Esophagus muscularis mucosa (tissue), 3 donors: ENCODE measurements around the gene GRID2.
"Not testable (repeated sequence)": the region's sequence is repeated elsewhere in the genome, so short reads cannot be mapped to it uniquely, and the experiment has no call there.

Experiments used
- POLR2A ChIP-seq: fragments of 450-650 bp; IDR thresholded peaks from one replicate; pipeline ENCODE4 v1.6.1; 2017; ENCODE audit warnings: antibody characterized with exemption, moderate library complexity, mild to moderate bottlenecking, low read depth
- TF ChIP-seq, protein P1 (sequence below), 3 experiments: fragments of 200-600 bp in 2 of 3; fragments of 450-650 bp in 1 of 3; sonication (generic) in 2 of 3; IDR thresholded peaks; one replicate each; pipeline ENCODE4 v1.5.1; 2017 to 2019; ENCODE audit warnings: antibody characterized with exemption in 3 of 3, mild to moderate bottlenecking in 2 of 3, moderate library complexity in 1 of 3

DNA sequence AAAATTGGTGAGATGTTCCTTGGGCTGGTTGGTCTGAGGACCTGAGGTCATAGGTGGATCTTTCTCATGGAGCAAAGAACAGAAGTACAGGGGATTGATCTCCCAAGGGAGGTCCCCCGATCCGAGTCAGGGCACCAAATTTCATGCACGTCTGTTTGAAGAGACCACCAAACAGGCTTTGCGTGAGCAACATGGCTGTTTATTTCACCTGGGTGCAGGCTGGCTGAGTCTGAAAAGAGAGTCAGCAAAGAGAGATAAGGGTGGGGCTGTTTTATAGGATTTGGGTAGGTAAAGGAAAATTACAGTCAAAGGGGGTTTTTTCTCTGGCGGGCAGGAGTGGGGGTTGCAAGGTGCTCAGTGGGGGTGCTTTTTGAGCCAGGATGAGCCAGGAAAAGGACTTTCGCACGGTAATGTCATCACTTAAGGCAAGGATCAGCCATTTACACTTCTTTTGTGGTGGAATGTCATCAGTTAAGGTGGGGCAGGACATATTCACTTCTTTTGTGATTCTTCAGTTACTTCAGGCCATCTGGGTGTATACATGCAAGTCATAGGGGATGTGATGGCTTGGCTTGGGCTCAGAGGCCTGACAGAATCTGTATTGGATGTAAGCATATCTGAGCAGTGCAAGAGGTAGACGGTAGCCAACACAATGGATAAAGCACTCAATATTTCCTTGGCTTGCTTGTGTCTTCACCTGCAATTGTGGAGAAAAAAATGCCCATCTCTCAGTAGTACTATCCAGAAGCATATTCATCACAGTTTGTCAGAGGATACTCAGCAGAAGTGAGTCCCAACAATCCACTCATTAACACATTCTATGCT, 26.5 kb upstream of the GRID2 start:
- not testable (repeated sequence) for TF ChIP-seq POLR2A
- TF ChIP-seq, protein P1, sequence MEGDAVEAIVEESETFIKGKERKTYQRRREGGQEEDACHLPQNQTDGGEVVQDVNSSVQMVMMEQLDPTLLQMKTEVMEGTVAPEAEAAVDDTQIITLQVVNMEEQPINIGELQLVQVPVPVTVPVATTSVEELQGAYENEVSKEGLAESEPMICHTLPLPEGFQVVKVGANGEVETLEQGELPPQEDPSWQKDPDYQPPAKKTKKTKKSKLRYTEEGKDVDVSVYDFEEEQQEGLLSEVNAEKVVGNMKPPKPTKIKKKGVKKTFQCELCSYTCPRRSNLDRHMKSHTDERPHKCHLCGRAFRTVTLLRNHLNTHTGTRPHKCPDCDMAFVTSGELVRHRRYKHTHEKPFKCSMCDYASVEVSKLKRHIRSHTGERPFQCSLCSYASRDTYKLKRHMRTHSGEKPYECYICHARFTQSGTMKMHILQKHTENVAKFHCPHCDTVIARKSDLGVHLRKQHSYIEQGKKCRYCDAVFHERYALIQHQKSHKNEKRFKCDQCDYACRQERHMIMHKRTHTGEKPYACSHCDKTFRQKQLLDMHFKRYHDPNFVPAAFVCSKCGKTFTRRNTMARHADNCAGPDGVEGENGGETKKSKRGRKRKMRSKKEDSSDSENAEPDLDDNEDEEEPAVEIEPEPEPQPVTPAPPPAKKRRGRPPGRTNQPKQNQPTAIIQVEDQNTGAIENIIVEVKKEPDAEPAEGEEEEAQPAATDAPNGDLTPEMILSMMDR (IDR thresholded peaks at IDR 0.05): not testable (repeated sequence)
